ENCODE measurements around the gene COLGALT1.

GRCh38 chr19:17548145-17548544 is 7.3 kb upstream of the COLGALT1 start:
- no peak for TF ChIP-seq TP53 (CRISPR knock-in tag; IDR thresholded peaks at IDR 0.05)
- no peak for TF ChIP-seq RCOR1 (IDR thresholded peaks at IDR 0.05; ENCODE audit: low read depth, low read length)
